PFSK-1 (cell line): ENCODE results near the gene CYREN.

Experiments used
- FOXP2 ChIP-seq: optimal IDR thresholded peaks from 2 replicates; pipeline ENCODE3; 2011; ENCODE audit warnings: borderline replicate concordance, control low read depth, inconsistent platforms; ENCODE audit not compliant: insufficient read depth; ENCODE audit errors: extremely low read length, extremely low read depth
- POLR2AphosphoS5 ChIP-seq: IDR thresholded peaks from 2 replicates; pipeline ENCODE4 v1.6.1; 2012; ENCODE audit warnings: low read depth, mild to moderate bottlenecking, control low read depth, low read length, moderate library complexity
- SIN3A ChIP-seq: IDR thresholded peaks from 2 replicates; pipeline ENCODE4 v1.6.1; 2012; ENCODE audit warnings: mild to moderate bottlenecking, low read length, moderate library complexity, borderline replicate concordance; ENCODE audit not compliant: insufficient read depth
- TAF1 ChIP-seq: IDR thresholded peaks from 2 replicates; pipeline ENCODE4 v1.6.1; 2012; ENCODE audit warnings: low read length, control low read depth, borderline replicate concordance; ENCODE audit not compliant: insufficient read depth
- TF ChIP-seq, protein P1 (sequence below), 2 experiments: IDR thresholded peaks; 2 replicates each; pipeline versions ENCODE4 v1.6.1 to v1.8.0; 2011 to 2012; ENCODE audit warnings: low read depth in 2 of 2, low read length in 2 of 2, control low read depth in 1 of 2, inconsistent platforms in 1 of 2, mild to moderate bottlenecking in 1 of 2, moderate library complexity in 1 of 2; ENCODE audit not compliant: insufficient read depth in 1 of 2

Gene CYREN

DNA sequence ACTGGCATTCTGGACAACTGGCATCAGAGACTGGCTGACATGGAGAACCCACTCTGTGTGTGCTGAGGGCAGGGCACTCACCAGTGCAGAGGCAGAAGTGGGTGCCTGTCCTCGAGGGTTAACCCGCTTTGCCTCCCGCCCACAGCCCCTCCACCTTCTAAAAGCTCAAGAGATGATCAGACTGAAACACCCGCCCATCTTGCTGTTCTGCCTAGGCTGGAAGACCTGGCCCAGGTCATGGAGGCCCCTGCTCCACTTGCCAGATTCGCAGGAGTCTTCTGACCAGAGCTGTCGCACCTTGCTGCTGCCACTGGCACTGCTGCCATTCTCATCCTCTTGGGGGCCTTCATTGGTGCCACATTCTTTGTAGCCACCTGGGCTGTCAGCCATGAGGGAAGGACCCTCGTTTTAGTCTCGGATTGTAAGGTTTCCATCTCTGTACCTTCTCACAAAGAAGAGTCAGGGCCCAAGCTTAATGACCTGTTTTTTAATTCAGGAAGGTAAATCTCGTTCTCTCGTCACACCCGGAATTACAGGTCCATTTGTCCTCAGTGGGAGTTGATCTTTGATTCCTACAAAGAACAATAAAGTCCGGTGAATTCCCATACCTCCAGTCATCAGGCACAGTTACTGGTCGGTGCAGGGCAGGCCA lies 1.9 kb downstream of the CYREN start:
- no peak for TF ChIP-seq POLR2AphosphoS5
- TF ChIP-seq TAF1 = no peak
- TF ChIP-seq, protein P1, sequence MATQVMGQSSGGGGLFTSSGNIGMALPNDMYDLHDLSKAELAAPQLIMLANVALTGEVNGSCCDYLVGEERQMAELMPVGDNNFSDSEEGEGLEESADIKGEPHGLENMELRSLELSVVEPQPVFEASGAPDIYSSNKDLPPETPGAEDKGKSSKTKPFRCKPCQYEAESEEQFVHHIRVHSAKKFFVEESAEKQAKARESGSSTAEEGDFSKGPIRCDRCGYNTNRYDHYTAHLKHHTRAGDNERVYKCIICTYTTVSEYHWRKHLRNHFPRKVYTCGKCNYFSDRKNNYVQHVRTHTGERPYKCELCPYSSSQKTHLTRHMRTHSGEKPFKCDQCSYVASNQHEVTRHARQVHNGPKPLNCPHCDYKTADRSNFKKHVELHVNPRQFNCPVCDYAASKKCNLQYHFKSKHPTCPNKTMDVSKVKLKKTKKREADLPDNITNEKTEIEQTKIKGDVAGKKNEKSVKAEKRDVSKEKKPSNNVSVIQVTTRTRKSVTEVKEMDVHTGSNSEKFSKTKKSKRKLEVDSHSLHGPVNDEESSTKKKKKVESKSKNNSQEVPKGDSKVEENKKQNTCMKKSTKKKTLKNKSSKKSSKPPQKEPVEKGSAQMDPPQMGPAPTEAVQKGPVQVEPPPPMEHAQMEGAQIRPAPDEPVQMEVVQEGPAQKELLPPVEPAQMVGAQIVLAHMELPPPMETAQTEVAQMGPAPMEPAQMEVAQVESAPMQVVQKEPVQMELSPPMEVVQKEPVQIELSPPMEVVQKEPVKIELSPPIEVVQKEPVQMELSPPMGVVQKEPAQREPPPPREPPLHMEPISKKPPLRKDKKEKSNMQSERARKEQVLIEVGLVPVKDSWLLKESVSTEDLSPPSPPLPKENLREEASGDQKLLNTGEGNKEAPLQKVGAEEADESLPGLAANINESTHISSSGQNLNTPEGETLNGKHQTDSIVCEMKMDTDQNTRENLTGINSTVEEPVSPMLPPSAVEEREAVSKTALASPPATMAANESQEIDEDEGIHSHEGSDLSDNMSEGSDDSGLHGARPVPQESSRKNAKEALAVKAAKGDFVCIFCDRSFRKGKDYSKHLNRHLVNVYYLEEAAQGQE (IDR thresholded peaks at IDR 0.05; ENCODE audit: insufficient read depth in 1 of 2, low read depth in 2 of 2, low read length in 2 of 2) = no peak
- TF ChIP-seq SIN3A = no peak
- TF ChIP-seq FOXP2 = no peak

DNA sequence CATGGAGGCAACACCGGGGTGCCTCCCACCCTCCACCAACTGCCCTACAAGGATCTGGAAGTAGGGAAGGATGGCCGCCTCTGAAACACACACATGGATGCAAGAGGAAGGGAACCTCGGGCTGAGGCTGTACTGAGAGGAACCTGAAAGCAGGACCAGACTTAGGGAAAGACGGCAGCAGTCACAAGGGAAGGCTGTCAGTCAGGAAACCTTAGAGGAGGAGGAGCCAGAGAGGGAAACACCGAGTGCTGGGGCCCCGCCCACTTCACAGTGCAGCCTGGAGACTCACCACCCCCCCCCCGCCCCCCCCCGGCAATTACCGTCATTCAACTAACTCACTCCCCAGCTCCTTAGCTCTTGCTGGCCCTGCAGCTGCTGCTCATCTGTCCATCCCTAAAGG lies 2.5 kb downstream of the CYREN start:
- TF ChIP-seq FOXP2 (no peak), TAF1 (no peak), SIN3A (no peak), POLR2AphosphoS5 (no peak)
- TF ChIP-seq, protein P1 (IDR thresholded peaks at IDR 0.05; ENCODE audit: insufficient read depth in 1 of 2, low read depth in 2 of 2, low read length in 2 of 2) = no peak

DNA sequence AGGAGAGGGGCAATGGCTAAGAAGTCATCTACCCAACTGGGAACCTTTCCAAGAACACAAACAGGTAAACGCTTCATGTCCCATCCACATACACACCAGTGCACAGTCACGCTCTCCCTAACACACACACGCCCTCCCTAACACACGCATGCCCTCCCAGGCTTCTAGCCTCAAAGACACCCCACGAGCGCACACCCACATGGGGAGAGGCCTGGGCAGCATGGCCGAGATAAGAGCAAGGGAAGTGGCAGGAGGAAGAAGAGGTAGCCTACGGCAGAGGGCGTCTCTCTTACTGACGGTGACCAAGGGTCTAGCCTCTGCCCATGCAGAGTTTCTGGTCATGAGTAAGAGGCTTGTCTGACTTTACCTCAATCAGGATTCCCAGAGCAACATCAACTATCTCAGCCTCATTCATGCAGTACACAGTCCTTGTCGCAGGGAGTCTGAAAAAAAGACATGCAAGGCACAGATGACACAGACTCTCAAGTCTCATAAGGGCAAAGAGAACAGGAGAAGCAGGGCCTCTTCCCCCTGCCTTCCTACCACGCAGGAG lies 3.1 kb downstream of the CYREN start:
- TF ChIP-seq FOXP2 = no peak
- TF ChIP-seq, protein P1 (IDR thresholded peaks at IDR 0.05; ENCODE audit: insufficient read depth in 1 of 2, low read depth in 2 of 2, low read length in 2 of 2) = no peak
- no peak for TF ChIP-seq TAF1
- no peak for TF ChIP-seq POLR2AphosphoS5
- no peak for TF ChIP-seq SIN3A

DNA sequence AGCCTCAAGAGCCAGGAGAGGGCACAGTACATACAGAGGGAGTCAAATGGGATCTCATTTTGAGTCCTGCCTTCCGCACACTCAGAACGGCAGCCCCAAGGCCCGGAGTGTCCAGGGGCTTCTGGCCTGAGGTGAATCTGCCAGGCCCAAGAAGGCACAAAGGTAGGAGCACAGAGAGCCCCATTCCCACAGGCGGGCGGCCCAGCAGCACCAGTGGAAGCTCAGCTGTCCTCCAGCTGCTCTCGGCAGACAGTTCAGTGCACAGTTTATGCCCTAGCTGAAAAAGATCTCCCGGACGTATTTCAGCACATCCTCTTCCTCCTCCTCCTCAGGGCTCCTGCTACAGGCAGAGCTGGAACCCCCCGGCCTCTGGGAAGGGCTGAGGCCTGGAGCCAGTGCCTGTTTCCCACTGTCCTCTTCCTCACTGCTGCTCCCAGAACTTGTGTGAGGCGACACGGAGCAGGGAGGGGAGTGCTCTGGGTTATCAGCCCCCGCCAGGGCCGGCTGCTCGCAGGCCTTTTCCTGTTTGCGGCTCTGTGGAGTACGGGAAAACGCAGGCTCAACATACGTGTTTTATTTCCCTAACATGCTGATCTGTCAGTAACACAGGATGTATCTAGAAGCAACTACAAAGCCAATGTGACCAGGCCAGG lies 4.0 kb downstream of the CYREN start:
- TF ChIP-seq SIN3A (no peak), POLR2AphosphoS5 (no peak), TAF1 (no peak), FOXP2 (no peak)
- TF ChIP-seq, protein P1 (IDR thresholded peaks at IDR 0.05; ENCODE audit: insufficient read depth in 1 of 2, low read depth in 2 of 2, low read length in 2 of 2) = no peak

DNA sequence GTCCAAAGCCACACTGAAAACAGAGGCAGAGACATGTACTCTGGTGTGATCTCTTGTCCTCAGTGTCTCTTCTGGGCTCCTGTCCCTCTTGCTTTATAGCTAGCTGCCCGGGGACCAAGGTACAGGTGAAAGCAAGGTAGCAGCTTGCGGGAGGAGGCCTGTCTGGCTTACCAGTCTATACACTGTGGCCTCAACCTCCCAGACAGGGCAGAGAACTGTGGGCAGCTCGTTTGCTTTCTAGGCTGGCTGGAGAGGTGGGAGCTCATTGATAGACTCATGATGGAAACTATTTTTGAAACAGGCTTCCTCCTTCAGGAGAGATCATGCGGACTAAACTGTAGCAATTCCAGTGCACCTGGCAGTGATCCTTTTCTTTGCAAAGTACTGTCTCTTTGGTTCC lies 4.6 kb downstream of the CYREN start:
- no peak for TF ChIP-seq TAF1
- TF ChIP-seq, protein P1 (IDR thresholded peaks at IDR 0.05; ENCODE audit: insufficient read depth in 1 of 2, low read depth in 2 of 2, low read length in 2 of 2) = no peak
